HG03175 (cell line): ENCODE results near the gene SNX33.

Source experiments
- ATAC-seq: cut with Tn5 transposase; IDR thresholded peaks from one replicate; pipeline ENCODE4 v1.9.1; 2021; ENCODE audit warnings: mild to moderate bottlenecking, moderate library complexity; ENCODE audit not compliant: unreplicated experiment

The SNX33 gene

GRCh38 chr15:75640483-75641178 is 7.1 kb upstream of the SNX33 start:
- ATAC-seq: peak; percentile 26

- ATAC-seq: no peak
These were observed 6.6 kb upstream of the SNX33 start for GRCh38 chr15:75641179-75641503.

- ATAC-seq: no peak
These were observed 6.1 kb upstream of the SNX33 start for GRCh38 chr15:75641603-75642002.

GRCh38 chr15:75644376-75644775 is 3.3 kb upstream of the SNX33 start:
- no peak for ATAC-seq

GRCh38 chr15:75646112-75646943 is 1.4 kb upstream of the SNX33 start:
- ATAC-seq: no peak

- ATAC-seq: no peak
These were observed 758 bp upstream of the SNX33 start for GRCh38 chr15:75646944-75647364.

GRCh38 chr15:75648156-75649000 is 666 bp downstream of the SNX33 start:
- no peak for ATAC-seq

GRCh38 chr15:75649045-75649761 is 1.5 kb downstream of the SNX33 start:
- no peak for ATAC-seq

- ATAC-seq: no peak
These were observed 2.1 kb downstream of the SNX33 start for GRCh38 chr15:75649848-75650247.

- ATAC-seq: no peak
These were observed 3.4 kb downstream of the SNX33 start for GRCh38 chr15:75650908-75651809.

GRCh38 chr15:75651810-75652543 is 4.3 kb downstream of the SNX33 start:
- ATAC-seq: no peak

- ATAC-seq: no peak
These were observed 5.7 kb downstream of the SNX33 start for GRCh38 chr15:75653347-75653913.

- no peak for ATAC-seq
These were observed 6.6 kb downstream of the SNX33 start for GRCh38 chr15:75654201-75654907.

- ATAC-seq: no peak
These were observed 8.2 kb downstream of the SNX33 start for GRCh38 chr15:75655931-75656330.

- ATAC-seq: no peak
These were observed 8.6 kb downstream of the SNX33 start for GRCh38 chr15:75656331-75656730.

GRCh38 chr15:75656813-75657212 is 9.1 kb downstream of the SNX33 start:
- no peak for ATAC-seq

- no peak for ATAC-seq
These were observed 11.5 kb downstream of the SNX33 start for GRCh38 chr15:75659141-75659771.
